ENCODE data around the gene EOGT. TPM values are rescaled to one million over a fixed set of nuclear protein-coding genes. Genes with fewer than 3 reads are reported as not detected.

The EOGT gene
- total RNA-seq, 2 donors from 2014 or later = 148 to 183 TPM

GRCh38 chr3:69009559-69010410 lies 3.7 kb downstream of the EOGT start:
- no peaks in the 10 kb centered on the region for H3K27me3 ChIP-seq (replicated peaks; ENCODE audit: insufficient read depth)
- H3K36me3 ChIP-seq = peaks cover under 1% of the 10 kb centered on the region
- DNase-seq (ENCODE audit: low spot score) = no peak
- peaks cover 40 to 71% of the 10 kb centered on the region in 2 donors for H3K4me1 ChIP-seq (ENCODE audit: control insufficient read depth in 1 of 2, low read depth in 2 of 2)
- H3K27ac ChIP-seq = peak overlapping the region; percentile 100
- peak; percentile 56 for ATAC-seq (ENCODE audit: insufficient number of reproducible peaks, low FRiP score, low read depth)
- no peaks in the 10 kb centered on the region for H3K9me3 ChIP-seq
- H3K4me3 ChIP-seq = peak overlapping the region; percentile 96
- TF ChIP-seq CTCF (IDR thresholded peaks at IDR 0.05) = no peak

- peaks cover 7% of the 10 kb centered on the region for H3K36me3 ChIP-seq
- no peaks in the 10 kb centered on the region for H3K27me3 ChIP-seq (replicated peaks; ENCODE audit: insufficient read depth)
- peak overlapping the region; percentile 80 to 100 for H3K27ac ChIP-seq
- TF ChIP-seq CTCF (IDR thresholded peaks at IDR 0.05) = no peak
- peak overlapping the region; percentile 96 for H3K4me3 ChIP-seq
- H3K4me1 ChIP-seq (ENCODE audit: control insufficient read depth in 1 of 2, low read depth in 2 of 2) = peaks cover 33 to 70% of the 10 kb centered on the region in 2 donors
- no peak for ATAC-seq (ENCODE audit: insufficient number of reproducible peaks, low FRiP score, low read depth)
- DNase-seq (ENCODE audit: low spot score) = no peak
- no peaks in the 10 kb centered on the region for H3K9me3 ChIP-seq
Observed at GRCh38 chr3:69008980-69009379, 4.5 kb downstream of the EOGT start.

- Histone ChIP-seq H3K27me3 (replicated peaks; ENCODE audit: insufficient read depth) (no peaks in the 10 kb centered on the region), H3K27ac (peak overlapping the region; percentile 34 to 45), H3K4me3 (peak overlapping the region; percentile 34), H3K9me3 (no peaks in the 10 kb centered on the region), H3K4me1 (ENCODE audit: control insufficient read depth in 1 of 2, low read depth in 2 of 2) (peaks cover 27 to 75% of the 10 kb centered on the region in 2 donors), H3K36me3 (peaks cover 28% of the 10 kb centered on the region)
- DNase-seq (ENCODE audit: low spot score) (no peak), ATAC-seq (ENCODE audit: insufficient number of reproducible peaks, low FRiP score, low read depth) (no peak)
- TF ChIP-seq CTCF (IDR thresholded peaks at IDR 0.05) = no peak
Observed at GRCh38 chr3:69005791-69006482, 7.5 kb downstream of the EOGT start.

DNA sequence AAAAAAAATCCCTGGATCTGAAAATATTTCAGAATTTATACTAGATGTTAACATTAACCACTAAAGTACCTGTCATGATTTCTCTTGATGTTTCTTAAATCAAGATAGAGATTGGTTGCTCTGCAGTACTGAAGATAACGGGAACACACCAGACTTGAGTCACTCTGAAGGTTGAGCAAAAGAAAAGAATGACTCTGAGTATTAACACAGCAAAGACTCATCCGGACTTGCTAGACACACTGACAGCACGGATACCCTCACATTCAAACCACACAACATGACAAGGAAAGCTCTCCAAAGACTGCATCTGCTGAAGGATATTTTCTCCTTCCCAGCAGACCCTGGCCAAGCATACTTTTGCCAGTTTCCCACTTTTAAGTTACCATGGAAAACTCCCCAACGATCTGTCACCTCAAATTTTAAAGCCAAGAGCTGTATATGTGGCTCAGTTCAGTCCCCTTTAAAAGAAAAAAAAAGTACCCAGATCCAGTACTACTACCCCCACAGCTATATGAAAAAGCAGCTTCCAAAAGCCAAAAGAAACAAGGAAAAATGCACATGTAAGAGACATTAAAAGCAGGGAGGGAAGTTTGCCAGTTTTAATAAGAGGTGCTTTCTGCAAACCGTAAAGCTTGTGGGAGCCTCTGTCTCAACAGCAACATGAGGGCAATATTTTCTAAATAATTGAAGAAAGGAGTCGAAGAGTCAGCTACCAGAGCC lies 8.3 kb downstream of the EOGT start:
- DNase-seq (ENCODE audit: low spot score) (no peak), ATAC-seq (ENCODE audit: insufficient number of reproducible peaks, low FRiP score, low read depth) (no peak)
- Histone ChIP-seq H3K4me3 (peak overlapping the region; percentile 34), H3K27me3 (replicated peaks; ENCODE audit: insufficient read depth) (no peaks in the 10 kb centered on the region), H3K36me3 (peaks cover 28% of the 10 kb centered on the region), H3K27ac (peak overlapping the region; percentile 45 to 49), H3K9me3 (no peaks in the 10 kb centered on the region), H3K4me1 (ENCODE audit: control insufficient read depth in 1 of 2, low read depth in 2 of 2) (peaks cover 24 to 70% of the 10 kb centered on the region in 2 donors)
- no peak for TF ChIP-seq CTCF (IDR thresholded peaks at IDR 0.05)

DNA sequence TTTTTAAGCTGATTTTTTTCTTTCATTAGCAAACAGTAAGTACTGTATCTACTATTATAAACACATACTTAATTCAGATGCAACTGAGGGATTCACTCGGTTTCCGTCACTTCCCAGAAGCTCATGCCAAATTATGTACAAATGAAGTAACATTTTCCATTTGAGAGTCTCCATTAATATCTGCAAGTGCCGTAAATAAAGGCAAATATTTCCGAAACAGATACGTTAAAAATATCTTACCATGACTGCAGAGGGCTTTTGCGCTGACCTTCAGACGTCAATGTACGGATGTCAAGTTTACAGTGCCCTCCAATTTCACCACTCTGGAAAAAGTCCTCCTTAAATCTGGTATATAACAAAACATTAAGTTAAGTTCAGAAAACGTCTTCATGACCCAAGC lies 9.3 kb downstream of the EOGT start:
- peaks cover 21 to 74% of the 10 kb centered on the region in 2 donors for H3K4me1 ChIP-seq (ENCODE audit: control insufficient read depth in 1 of 2, low read depth in 2 of 2)
- peak overlapping the region in 1 of 2 donors; percentile 45 for H3K27ac ChIP-seq
- peaks cover 28% of the 10 kb centered on the region for H3K36me3 ChIP-seq
- H3K27me3 ChIP-seq (replicated peaks; ENCODE audit: insufficient read depth) = no peaks in the 10 kb centered on the region
- TF ChIP-seq CTCF (IDR thresholded peaks at IDR 0.05) = no peak
- H3K9me3 ChIP-seq = no peaks in the 10 kb centered on the region
- DNase-seq (ENCODE audit: low spot score) = no peak
- ATAC-seq (ENCODE audit: insufficient number of reproducible peaks, low FRiP score, low read depth) = no peak
- H3K4me3 ChIP-seq = no peak overlapping the region
